ENCODE data around the gene RIMS4.

RIMS4 gene

GRCh38 chr20:44704551-44704971 lies 105.8 kb downstream of the RIMS4 start:
- no peak for DNase-seq (ENCODE audit: insufficient read length, low spot score)
- no peak for FAIRE-seq

DNA sequence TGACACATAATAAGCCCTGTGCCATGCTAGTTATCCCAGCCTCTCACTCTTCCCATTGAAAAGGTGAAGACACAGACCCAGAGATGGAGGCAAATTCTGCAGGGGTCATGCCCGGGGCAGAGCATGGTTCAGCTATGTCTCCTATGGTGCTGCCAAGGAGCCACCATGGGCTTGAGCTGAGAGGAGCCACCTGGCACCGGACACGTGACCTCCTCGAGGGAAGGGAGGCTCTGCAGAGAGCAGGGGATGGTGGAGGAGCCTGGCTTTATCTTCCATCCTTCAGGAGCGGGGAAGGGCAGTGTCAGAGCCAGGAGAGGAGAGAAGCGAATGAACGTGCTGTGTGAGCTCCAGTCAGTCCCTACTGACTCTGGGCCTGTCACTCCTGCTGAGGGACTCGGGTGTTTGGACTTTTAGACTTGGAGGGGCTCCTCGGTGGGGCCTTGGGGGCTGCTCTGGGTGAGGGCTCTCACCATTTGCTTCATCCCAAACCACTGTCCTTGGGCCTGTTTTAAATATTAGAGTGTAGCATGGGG lies 106.3 kb downstream of the RIMS4 start:
- FAIRE-seq, result no peak
- DNase-seq (ENCODE audit: insufficient read length, low spot score), result no peak

- FAIRE-seq (no peak), DNase-seq (ENCODE audit: insufficient read length, low spot score) (no peak)
Observed at GRCh38 chr20:44703183-44703925, 107.0 kb downstream of the RIMS4 start.

DNA sequence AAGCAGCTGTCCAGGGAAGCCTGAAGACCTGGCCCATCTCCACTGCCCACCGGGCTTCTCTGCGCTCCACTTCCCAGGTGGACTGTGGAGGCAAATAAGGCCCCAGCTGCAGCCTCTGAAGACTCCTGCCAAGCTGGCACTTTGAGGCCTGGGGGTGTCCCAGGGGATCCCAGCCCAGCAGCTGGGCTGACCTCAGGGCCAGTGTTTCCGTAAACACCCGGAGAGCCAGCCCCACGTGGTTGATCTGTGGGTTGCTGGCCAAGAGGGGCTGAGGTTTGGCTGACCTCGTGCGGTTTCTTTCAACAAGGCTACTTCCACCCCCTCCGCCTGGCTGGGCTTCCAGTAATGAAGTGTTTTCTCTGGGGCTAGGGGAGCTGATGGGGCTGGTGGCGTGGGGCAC lies 107.6 kb downstream of the RIMS4 start:
- no peak for FAIRE-seq
- no peak for DNase-seq (ENCODE audit: insufficient read length, low spot score)

GRCh38 chr20:44701858-44702256 lies 108.5 kb downstream of the RIMS4 start:
- FAIRE-seq (no peak), DNase-seq (ENCODE audit: insufficient read length, low spot score) (no peak)

Data from GM19239 (cell line).